IMR-90 (cell line): Measurements from ENCODE around the gene NFAT5.

Source experiments
- CHD1 ChIP-seq: IDR thresholded peaks from 2 replicates; pipeline ENCODE4 v1.6.1; 2012; ENCODE audit warnings: low read depth, low read length, improper control_type of control experiment
- CTCF ChIP-seq: conservative IDR thresholded peaks from 2 replicates; pipeline ENCODE4 v1.5.1; 2012; ENCODE audit warnings: mild to moderate bottlenecking, low read depth, low read length, improper control_type of control experiment
- MXI1 ChIP-seq: IDR thresholded peaks from 2 replicates; pipeline ENCODE4 v1.6.1; 2012; ENCODE audit warnings: low read depth, mild to moderate bottlenecking, low read length, moderate library complexity, borderline replicate concordance
- POLR2A ChIP-seq: IDR thresholded peaks from 2 replicates; pipeline ENCODE4 v1.6.1; 2012; ENCODE audit warnings: mild to moderate bottlenecking, low read depth, low read length
- USF2 ChIP-seq: fragments of 150-350 bp; IDR thresholded peaks from 2 replicates; pipeline ENCODE4 v1.6.1; 2017; ENCODE audit warnings: mild to moderate bottlenecking, antibody characterized with exemption, low read length, low read depth

GRCh38 chr16:69620573-69620972, 54.8 kb downstream of the NFAT5 start:
- TF ChIP-seq CTCF (no peak), POLR2A (no peak), MXI1 (no peak), USF2 (no peak), CHD1 (no peak)
